ENCODE results near the gene ACVR2B.

The ACVR2B gene

GRCh38 chr3:38533285-38533976 is 79.7 kb downstream of the ACVR2B start:
- DNase-seq (ENCODE audit: low spot score): no peak

GRCh38 chr3:38534180-38534579 is 80.5 kb downstream of the ACVR2B start:
- DNase-seq (ENCODE audit: low spot score): no peak

- no peak for DNase-seq (ENCODE audit: low spot score)
Measured at GRCh38 chr3:38534604-38535003, 80.9 kb downstream of the ACVR2B start.

- no peak for DNase-seq (ENCODE audit: low spot score)
Measured at GRCh38 chr3:38536671-38537070, 83.0 kb downstream of the ACVR2B start.

GRCh38 chr3:38538773-38539353 is 85.2 kb downstream of the ACVR2B start:
- DNase-seq (ENCODE audit: low spot score): no peak

- no peak for DNase-seq (ENCODE audit: low spot score)
Measured at GRCh38 chr3:38541806-38542205, 88.1 kb downstream of the ACVR2B start.

All from kidney tubule cell (primary cell).